HCT116 (cell line): ENCODE measurements around the gene THOP1. TPM values are rescaled to one million over a fixed set of nuclear protein-coding genes. Genes with fewer than 3 reads are reported as not detected.

ENCODE experiments used
- ATAC-seq: fragments of 200-7000 bp; cut with Tn5 transposase; 2 replicates; pipeline ENCODE4 v1.9.1; 2020; ENCODE audit warnings: mild to moderate bottlenecking, moderate library complexity
- BruUV-seq: library from RNA; stranded (reverse); fragments of 400-500 nt; replicated peaks from 2 replicates; lab custom pipeline; 2021; lab: Mats Ljungman, UMichigan
- CTCF ChIA-PET: fragments of 300-600 bp; sonication (Branson Sonifier 250); formaldehyde crosslinking; loops from one replicate; lab custom pipeline; 2021; ENCODE audit warnings: antibody characterized with exemption; lab: Charles Lee
- POLR2A ChIA-PET: fragments of 300-600, 350-600 bp; sonication (Branson Sonifier 250); formaldehyde crosslinking; loops from one replicate; lab custom pipeline; 2021; ENCODE audit warnings: antibody characterized with exemption; lab: Charles Lee
- RAD21 ChIA-PET, 2 experiments: fragments of 300-600 bp; sonication (Branson Sonifier 250); formaldehyde crosslinking; loops; one replicate each; lab custom pipeline; 2023; ENCODE audit warnings: low total read pairs in 2 of 2; ENCODE audit not compliant: uncharacterized antibody in 2 of 2, unreplicated experiment in 2 of 2, low non-redundant PET in 1 of 2; lab: Charles Lee
- DNase-seq: peaks from one replicate; pipeline ENCODE4 v3.0.0-alpha.2; 2010; ENCODE audit warnings: low read depth, low spot score
- H2AFZ ChIP-seq: fragments of 200-600 bp; shearing (Covaris generic), sonication (generic); 2 replicates; pipeline ENCODE4 v1.6.1; 2017; ENCODE audit warnings: low read depth, mixed run types, mixed read lengths, antibody characterized with exemption, low read length; ENCODE audit not compliant: poor library complexity, severe bottlenecking
- H3K27ac ChIP-seq: 2 replicates; pipeline ENCODE4 v1.5.1; 2012; ENCODE audit warnings: low read depth, low read length
- H3K27me3 ChIP-seq: fragments of 200-600 bp; sonication (generic); 2 replicates; pipeline ENCODE4 v1.6.1; 2016; ENCODE audit warnings: mixed run types, low read length, mixed read lengths; ENCODE audit not compliant: insufficient read depth
- H3K36me3 ChIP-seq, 2 experiments: fragments of 200-500 bp in 1 of 2; fragments of 200-600 bp in 1 of 2; sonication (Bioruptor generic) in 1 of 2; sonication (generic) in 1 of 2; 2 replicates each; pipeline versions ENCODE4 v1.5.1 to v1.6.1; 2014 to 2016; ENCODE audit warnings: low read length in 2 of 2, inconsistent platforms in 1 of 2, mixed read lengths in 1 of 2, mixed run types in 1 of 2; ENCODE audit not compliant: insufficient read depth in 2 of 2, control insufficient read depth in 1 of 2
- H3K4me1 ChIP-seq, 2 experiments: fragments of 200-600 bp in 1 of 2; sonication (generic) in 1 of 2; 2 replicates each; pipeline versions ENCODE4 v1.5.1 to v1.6.1; 2012 to 2017; ENCODE audit warnings: low read length in 2 of 2, inconsistent platforms in 1 of 2, mild to moderate bottlenecking in 1 of 2, mixed read lengths in 1 of 2, mixed run types in 1 of 2, moderate library complexity in 1 of 2; ENCODE audit not compliant: insufficient read depth in 2 of 2, control insufficient read depth in 1 of 2
- H3K4me2 ChIP-seq: fragments of 200-600 bp; sonication (generic); 2 replicates; pipeline ENCODE4 v1.6.1; 2017; ENCODE audit warnings: mixed run types, low read length, mixed read lengths
- H3K4me3 ChIP-seq, 2 experiments: fragments of 200-600 bp in 1 of 2; sonication (generic) in 1 of 2; replicated peaks in 1 of 2; 2 replicates each; pipeline ENCODE4 v1.5.1; 2011 to 2016; ENCODE audit warnings: low read length in 2 of 2, control low read depth in 1 of 2, low read depth in 1 of 2, mild to moderate bottlenecking in 1 of 2, mixed read lengths in 1 of 2, mixed run types in 1 of 2
- H3K79me2 ChIP-seq: fragments of 200-600 bp; sonication (generic); 2 replicates; pipeline ENCODE4 v1.6.1; 2017; ENCODE audit warnings: mild to moderate bottlenecking, mixed run types, low read length, moderate library complexity, mixed read lengths; ENCODE audit not compliant: insufficient read depth
- H3K9ac ChIP-seq: fragments of 200-600 bp; sonication (generic); 2 replicates; pipeline ENCODE4 v1.6.1; 2016; ENCODE audit warnings: low read length, mixed read lengths
- H3K9me2 ChIP-seq: fragments of 200-600 bp; sonication (generic), shearing (Covaris generic); 2 replicates; pipeline ENCODE4 v1.6.1; 2017; ENCODE audit warnings: mixed run types, mild to moderate bottlenecking, moderate library complexity; ENCODE audit not compliant: insufficient read depth
- H3K9me3 ChIP-seq, 2 experiments: fragments of 200-500 bp in 1 of 2; fragments of 200-600 bp in 1 of 2; sonication (Bioruptor generic) in 1 of 2; sonication (generic) in 1 of 2; 2 replicates each; pipeline ENCODE4 v1.6.1; 2014 to 2017; ENCODE audit warnings: low read length in 2 of 2, mixed read lengths in 2 of 2, inconsistent platforms in 1 of 2, low read depth in 1 of 2, mild to moderate bottlenecking in 1 of 2, mixed run types in 1 of 2, moderate library complexity in 1 of 2; ENCODE audit not compliant: control insufficient read depth in 1 of 2, insufficient read depth in 1 of 2
- H4K20me1 ChIP-seq: fragments of 200-600 bp; sonication (generic), shearing (Covaris generic); 2 replicates; pipeline ENCODE4 v1.6.1; 2017; ENCODE audit warnings: mixed run types, mild to moderate bottlenecking, moderate library complexity; ENCODE audit not compliant: insufficient read depth
- CBX3 ChIP-seq: IDR thresholded peaks from 2 replicates; pipeline ENCODE4 v1.6.1; 2012; ENCODE audit warnings: low read depth
- CEBPB ChIP-seq: IDR thresholded peaks from 2 replicates; pipeline ENCODE4 v1.6.1; 2012; ENCODE audit warnings: low read depth
- EGR1 ChIP-seq: IDR thresholded peaks from 2 replicates; pipeline ENCODE4 v1.6.1; 2012; ENCODE audit warnings: low read depth
- EZH2phosphoT487 ChIP-seq: fragments of 200-600 bp; IDR thresholded peaks from 2 replicates; pipeline ENCODE4 v1.6.1; 2018; ENCODE audit warnings: antibody characterized with exemption, borderline replicate concordance
- JUND ChIP-seq: IDR thresholded peaks from 2 replicates; pipeline ENCODE4 v1.6.1; 2012
- RAD21 ChIP-seq: IDR thresholded peaks from 2 replicates; pipeline ENCODE4 v1.6.1; 2012; ENCODE audit warnings: low read depth, mild to moderate bottlenecking
- SIN3A ChIP-seq: IDR thresholded peaks from 2 replicates; pipeline ENCODE4 v1.6.1; 2012; ENCODE audit warnings: low read depth
- SP1 ChIP-seq: IDR thresholded peaks from 2 replicates; pipeline ENCODE4 v1.6.1; 2012; ENCODE audit warnings: low read depth
- TCF7L2 ChIP-seq: IDR thresholded peaks from 2 replicates; pipeline ENCODE4 v1.7.0; 2011; ENCODE audit warnings: borderline replicate concordance, inconsistent platforms; ENCODE audit not compliant: insufficient read depth, insufficient read length; ENCODE audit errors: extremely low read depth
- YY1 ChIP-seq: IDR thresholded peaks from 2 replicates; pipeline ENCODE4 v1.6.1; 2011; ENCODE audit warnings: low read length, low read depth, moderate library complexity, mild to moderate bottlenecking; ENCODE audit not compliant: insufficient replicate concordance; ENCODE audit errors: extremely low read depth
- ZFX ChIP-seq: fragments of 450-650 bp; IDR thresholded peaks from 2 replicates; pipeline ENCODE4 v1.6.1; 2017
- intact Hi-C: fragments of 100-400 bp; cut with micrococcal nuclease; formaldehyde crosslinking; loops from 2 replicates; pipeline ENCODE4 v1.10.0; 2022
- total RNA-seq: library from RNA; stranded (reverse); gene quantifications from one replicate; pipeline ENCODE4 v1.2.1, GENCODE V29; 2021; ENCODE audit not compliant: unreplicated experiment
- TF ChIP-seq, protein P1 (sequence below): IDR thresholded peaks from 2 replicates; pipeline ENCODE4 v1.6.1; 2012
- TF ChIP-seq, protein P2 (sequence below), 3 experiments: fragments of 200-600 bp in 1 of 3; sonication (generic) in 1 of 3; IDR thresholded peaks in 2 of 3; conservative IDR thresholded peaks in 1 of 3; 2 replicates each; pipeline ENCODE4 v1.5.1; 2012 to 2017; ENCODE audit warnings: low read depth in 2 of 3, low read length in 2 of 3, antibody characterized with exemption in 1 of 3, borderline replicate concordance in 1 of 3, control low read depth in 1 of 3, mild to moderate bottlenecking in 1 of 3, mixed read lengths in 1 of 3, mixed run types in 1 of 3, moderate library complexity in 1 of 3; ENCODE audit not compliant: insufficient read depth in 1 of 3
- TF ChIP-seq, protein P3 (sequence below): IDR thresholded peaks from 2 replicates; pipeline ENCODE4 v1.6.1; 2012; ENCODE audit warnings: low read depth

The THOP1 gene
- total RNA-seq, 1 experiment from 2014 or later: 201 TPM

DNA sequence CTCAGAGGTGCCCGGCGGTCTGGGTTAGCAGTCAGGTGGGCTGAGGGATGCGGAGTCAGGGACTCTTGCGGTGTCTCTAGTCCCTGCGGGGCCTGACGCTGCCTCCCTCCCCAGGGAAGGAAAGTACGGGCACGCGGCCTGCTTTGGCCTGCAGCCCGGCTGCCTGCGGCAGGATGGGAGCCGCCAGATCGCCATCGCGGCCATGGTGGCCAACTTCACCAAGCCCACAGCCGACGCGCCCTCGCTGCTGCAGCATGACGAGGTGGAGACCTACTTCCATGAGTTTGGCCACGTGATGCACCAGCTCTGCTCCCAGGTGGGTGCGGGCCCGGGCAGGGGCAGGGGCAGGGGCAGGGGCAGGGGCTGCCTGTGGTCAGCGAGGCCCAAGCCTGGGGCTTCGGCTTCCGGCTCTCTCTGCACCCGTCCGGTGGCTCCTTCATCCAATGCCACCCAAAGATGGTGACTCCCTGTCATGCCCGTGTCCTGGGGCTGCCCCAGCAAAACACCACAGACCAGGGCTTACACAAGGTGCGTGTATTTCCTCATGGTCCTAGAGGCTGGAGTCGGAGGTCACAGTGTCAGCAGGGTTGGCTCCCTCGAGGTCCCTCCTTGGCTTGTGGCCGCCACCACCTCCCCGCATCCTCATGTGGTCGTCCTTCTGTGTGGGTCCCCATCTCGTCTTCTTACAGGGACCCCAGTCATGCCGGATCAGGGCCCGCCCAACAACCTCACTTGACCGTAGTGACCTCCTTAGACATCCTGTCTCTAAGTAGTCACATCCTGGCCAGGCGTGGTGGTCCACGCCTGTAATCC is 23.0 kb downstream of the THOP1 start:
- H3K4me2 ChIP-seq: no peak overlapping the region
- ChIA-PET RAD21 (no interaction called here), CTCF (no interaction called here), POLR2A (no interaction called here)
- ATAC-seq (no peak), DNase-seq (no peak)
- no peaks in the 10 kb centered on the region for H4K20me1 ChIP-seq
- no peaks in the 10 kb centered on the region for H3K9me2 ChIP-seq
- H2AFZ ChIP-seq: no peak overlapping the region
- H3K9me3 ChIP-seq: no peaks in the 10 kb centered on the region
- no peak overlapping the region for H3K4me3 ChIP-seq
- H3K27ac ChIP-seq: no peak overlapping the region
- intact Hi-C loops: no loop called here
- peaks cover 22 to 44% of the 10 kb centered on the region in 2 experiments; a peak in 3 of 4 replicates for H3K36me3 ChIP-seq
- H3K27me3 ChIP-seq: no peaks in the 10 kb centered on the region
- no TSS peak for BruUV-seq
- H3K79me2 ChIP-seq: peaks cover 9% of the 10 kb centered on the region; the same call in 1 of the 2 replicates
- no peaks in the 10 kb centered on the region for H3K4me1 ChIP-seq
- TF ChIP-seq CBX3: no peak
- TF ChIP-seq JUND: no peak
- TF ChIP-seq EZH2phosphoT487: no peak
- no peak for TF ChIP-seq YY1
- TF ChIP-seq TCF7L2: no peak
- TF ChIP-seq EGR1: no peak
- TF ChIP-seq SIN3A: no peak
- TF ChIP-seq, protein P1, sequence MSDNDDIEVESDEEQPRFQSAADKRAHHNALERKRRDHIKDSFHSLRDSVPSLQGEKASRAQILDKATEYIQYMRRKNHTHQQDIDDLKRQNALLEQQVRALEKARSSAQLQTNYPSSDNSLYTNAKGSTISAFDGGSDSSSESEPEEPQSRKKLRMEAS: no peak
- TF ChIP-seq RAD21: no peak
- TF ChIP-seq, protein P2, sequence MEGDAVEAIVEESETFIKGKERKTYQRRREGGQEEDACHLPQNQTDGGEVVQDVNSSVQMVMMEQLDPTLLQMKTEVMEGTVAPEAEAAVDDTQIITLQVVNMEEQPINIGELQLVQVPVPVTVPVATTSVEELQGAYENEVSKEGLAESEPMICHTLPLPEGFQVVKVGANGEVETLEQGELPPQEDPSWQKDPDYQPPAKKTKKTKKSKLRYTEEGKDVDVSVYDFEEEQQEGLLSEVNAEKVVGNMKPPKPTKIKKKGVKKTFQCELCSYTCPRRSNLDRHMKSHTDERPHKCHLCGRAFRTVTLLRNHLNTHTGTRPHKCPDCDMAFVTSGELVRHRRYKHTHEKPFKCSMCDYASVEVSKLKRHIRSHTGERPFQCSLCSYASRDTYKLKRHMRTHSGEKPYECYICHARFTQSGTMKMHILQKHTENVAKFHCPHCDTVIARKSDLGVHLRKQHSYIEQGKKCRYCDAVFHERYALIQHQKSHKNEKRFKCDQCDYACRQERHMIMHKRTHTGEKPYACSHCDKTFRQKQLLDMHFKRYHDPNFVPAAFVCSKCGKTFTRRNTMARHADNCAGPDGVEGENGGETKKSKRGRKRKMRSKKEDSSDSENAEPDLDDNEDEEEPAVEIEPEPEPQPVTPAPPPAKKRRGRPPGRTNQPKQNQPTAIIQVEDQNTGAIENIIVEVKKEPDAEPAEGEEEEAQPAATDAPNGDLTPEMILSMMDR (IDR thresholded peaks at IDR 0.05 in 2 of 3, conservative IDR thresholded peaks at IDR 0.05 in 1 of 3; ENCODE audit: borderline replicate concordance in 1 of 3, insufficient read depth in 1 of 3, low read depth in 2 of 3, low read length in 2 of 3): no peak
- no peak for TF ChIP-seq ZFX
- TF ChIP-seq SP1: no peak
- TF ChIP-seq, protein P3, sequence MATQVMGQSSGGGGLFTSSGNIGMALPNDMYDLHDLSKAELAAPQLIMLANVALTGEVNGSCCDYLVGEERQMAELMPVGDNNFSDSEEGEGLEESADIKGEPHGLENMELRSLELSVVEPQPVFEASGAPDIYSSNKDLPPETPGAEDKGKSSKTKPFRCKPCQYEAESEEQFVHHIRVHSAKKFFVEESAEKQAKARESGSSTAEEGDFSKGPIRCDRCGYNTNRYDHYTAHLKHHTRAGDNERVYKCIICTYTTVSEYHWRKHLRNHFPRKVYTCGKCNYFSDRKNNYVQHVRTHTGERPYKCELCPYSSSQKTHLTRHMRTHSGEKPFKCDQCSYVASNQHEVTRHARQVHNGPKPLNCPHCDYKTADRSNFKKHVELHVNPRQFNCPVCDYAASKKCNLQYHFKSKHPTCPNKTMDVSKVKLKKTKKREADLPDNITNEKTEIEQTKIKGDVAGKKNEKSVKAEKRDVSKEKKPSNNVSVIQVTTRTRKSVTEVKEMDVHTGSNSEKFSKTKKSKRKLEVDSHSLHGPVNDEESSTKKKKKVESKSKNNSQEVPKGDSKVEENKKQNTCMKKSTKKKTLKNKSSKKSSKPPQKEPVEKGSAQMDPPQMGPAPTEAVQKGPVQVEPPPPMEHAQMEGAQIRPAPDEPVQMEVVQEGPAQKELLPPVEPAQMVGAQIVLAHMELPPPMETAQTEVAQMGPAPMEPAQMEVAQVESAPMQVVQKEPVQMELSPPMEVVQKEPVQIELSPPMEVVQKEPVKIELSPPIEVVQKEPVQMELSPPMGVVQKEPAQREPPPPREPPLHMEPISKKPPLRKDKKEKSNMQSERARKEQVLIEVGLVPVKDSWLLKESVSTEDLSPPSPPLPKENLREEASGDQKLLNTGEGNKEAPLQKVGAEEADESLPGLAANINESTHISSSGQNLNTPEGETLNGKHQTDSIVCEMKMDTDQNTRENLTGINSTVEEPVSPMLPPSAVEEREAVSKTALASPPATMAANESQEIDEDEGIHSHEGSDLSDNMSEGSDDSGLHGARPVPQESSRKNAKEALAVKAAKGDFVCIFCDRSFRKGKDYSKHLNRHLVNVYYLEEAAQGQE: no peak
- TF ChIP-seq CEBPB: no peak
- no peak overlapping the region for H3K9ac ChIP-seq
